Fibroblast of skin of left quadriceps (primary cell): ENCODE results near the gene CMPK1.
"Not testable (repeated sequence)": the region's sequence is repeated elsewhere in the genome, so short reads cannot be mapped to it uniquely, and the experiment has no call there.

Experiments
- DNase-seq, 2 experiments: peaks; one replicate each; pipeline ENCODE4 v3.0.0-alpha.2; 2013; ENCODE audit warnings: low read depth in 2 of 2

Gene CMPK1

GRCh38 chr1:47338249-47339077 lies 4.9 kb downstream of the CMPK1 start:
- no peak for DNase-seq

- DNase-seq = peak in 1 of 2 experiments; percentile 11
Measured at GRCh38 chr1:47340227-47340626, 6.6 kb downstream of the CMPK1 start.

- not testable (repeated sequence) for DNase-seq
Measured at GRCh38 chr1:47346979-47347378, 13.4 kb downstream of the CMPK1 start.

GRCh38 chr1:47347735-47348134 lies 14.1 kb downstream of the CMPK1 start:
- no peak for DNase-seq

GRCh38 chr1:47348246-47348645 lies 14.7 kb downstream of the CMPK1 start:
- DNase-seq = no peak

GRCh38 chr1:47351305-47351704 lies 17.7 kb downstream of the CMPK1 start:
- no peak for DNase-seq

- DNase-seq = no peak
Measured at GRCh38 chr1:47361380-47361779, 27.8 kb downstream of the CMPK1 start.

GRCh38 chr1:47362828-47363227 lies 29.2 kb downstream of the CMPK1 start:
- DNase-seq = no peak

- no peak for DNase-seq
Measured at GRCh38 chr1:47367651-47368050, 34.1 kb downstream of the CMPK1 start.

GRCh38 chr1:47371016-47371517 lies 37.5 kb downstream of the CMPK1 start:
- no peak for DNase-seq

GRCh38 chr1:47374501-47374900 lies 40.9 kb downstream of the CMPK1 start:
- peak in 1 of 2 experiments; percentile 8 for DNase-seq

GRCh38 chr1:47378147-47378546 lies 44.6 kb downstream of the CMPK1 start:
- DNase-seq = no peak

- DNase-seq = no peak
Measured at GRCh38 chr1:47380699-47381098, 47.1 kb downstream of the CMPK1 start.

- DNase-seq = no peak
Measured at GRCh38 chr1:47382399-47382983, 48.9 kb downstream of the CMPK1 start.

- DNase-seq = no peak
Measured at GRCh38 chr1:47384083-47384482, 50.5 kb downstream of the CMPK1 start.

- DNase-seq = no peak
Measured at GRCh38 chr1:47385020-47385419, 51.4 kb downstream of the CMPK1 start.

GRCh38 chr1:47386268-47386667 lies 52.7 kb downstream of the CMPK1 start:
- no peak for DNase-seq

GRCh38 chr1:47388030-47388890 lies 54.7 kb downstream of the CMPK1 start:
- DNase-seq = peak in 1 of 2 experiments; percentile 12

GRCh38 chr1:47388891-47389238 lies 55.3 kb downstream of the CMPK1 start:
- peak in 1 of 2 experiments; percentile 28 for DNase-seq

GRCh38 chr1:47389731-47390130 lies 56.1 kb downstream of the CMPK1 start:
- DNase-seq = no peak

- DNase-seq = no peak
Measured at GRCh38 chr1:47390843-47391242, 57.3 kb downstream of the CMPK1 start.

GRCh38 chr1:47393141-47393540 lies 59.6 kb downstream of the CMPK1 start:
- DNase-seq = no peak
